Femur (tissue), 1 donor: ENCODE data around the gene CELSR1.
"Not testable (repeated sequence)": the region's sequence is repeated elsewhere in the genome, so short reads cannot be mapped to it uniquely, and the experiment has no call there.

ENCODE experiments used
- DNase-seq: peaks from one replicate; pipeline ENCODE4 v3.0.0-alpha.2; 2017

Gene CELSR1

DNA sequence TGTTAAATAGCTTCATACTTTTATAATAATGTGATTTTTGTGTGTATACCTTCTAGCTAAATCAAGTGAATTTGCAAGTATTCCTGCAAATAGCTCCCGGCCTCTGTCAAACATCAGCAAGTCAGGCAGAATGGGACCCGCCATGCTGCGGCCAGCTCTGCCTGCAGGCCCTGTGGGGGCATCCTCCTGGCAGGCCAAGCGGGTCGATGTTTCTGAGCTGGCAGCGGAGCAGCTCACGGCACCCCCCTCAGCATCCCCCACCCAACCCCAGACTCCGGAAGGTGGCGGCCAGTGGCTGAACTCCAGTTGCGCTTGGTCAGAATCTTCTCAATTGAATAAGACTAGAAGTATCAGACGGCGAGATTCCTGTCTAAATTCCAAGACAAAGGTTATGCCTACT, 221.4 kb downstream of the CELSR1 start:
- no peak for DNase-seq

DNA sequence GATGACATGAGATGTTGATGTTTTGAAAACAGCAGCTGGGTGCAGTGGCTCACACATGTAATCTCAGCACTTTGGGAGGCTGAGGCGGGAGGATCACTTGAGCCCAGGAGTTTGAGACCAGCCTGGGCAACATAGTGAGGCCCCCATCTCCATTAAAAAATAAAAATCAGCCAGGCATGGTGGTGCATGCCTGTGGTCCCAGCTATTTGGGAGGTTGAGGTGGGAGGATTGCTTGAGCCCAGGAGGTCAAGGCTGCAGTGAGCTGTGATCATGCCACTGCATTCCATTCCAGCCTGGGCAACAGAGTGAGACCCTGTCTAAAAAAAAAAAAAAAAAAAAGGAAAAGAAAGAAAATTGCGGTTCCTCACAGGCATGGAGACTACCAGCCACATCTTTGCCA, 224.6 kb downstream of the CELSR1 start:
- not testable (repeated sequence) for DNase-seq

DNA sequence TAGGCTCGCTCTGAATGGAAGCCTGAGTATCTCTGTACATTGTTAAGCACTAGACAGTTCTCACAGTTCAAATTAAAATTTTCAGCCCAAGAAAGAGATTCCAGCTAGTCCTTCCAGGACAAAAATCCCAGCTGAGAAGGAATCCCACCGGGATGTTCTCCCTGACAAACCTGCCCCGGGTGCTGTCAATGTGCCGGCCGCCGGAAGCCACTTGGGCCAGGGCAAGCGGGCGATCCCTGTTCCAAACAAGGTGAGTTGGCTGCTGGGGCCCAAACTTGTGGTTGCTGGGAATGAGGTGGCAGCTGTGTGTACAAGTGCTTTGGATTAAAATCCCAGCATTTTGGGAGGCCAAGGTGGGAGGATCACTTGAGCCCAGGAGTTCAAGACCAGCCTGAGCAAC, 225.4 kb downstream of the CELSR1 start:
- no peak for DNase-seq
